ENCODE measurements around the gene EFCAB14.
"Not testable (repeated sequence)": the region's sequence is repeated elsewhere in the genome, so short reads cannot be mapped to it uniquely, and the experiment has no call there.

EFCAB14 gene

DNA sequence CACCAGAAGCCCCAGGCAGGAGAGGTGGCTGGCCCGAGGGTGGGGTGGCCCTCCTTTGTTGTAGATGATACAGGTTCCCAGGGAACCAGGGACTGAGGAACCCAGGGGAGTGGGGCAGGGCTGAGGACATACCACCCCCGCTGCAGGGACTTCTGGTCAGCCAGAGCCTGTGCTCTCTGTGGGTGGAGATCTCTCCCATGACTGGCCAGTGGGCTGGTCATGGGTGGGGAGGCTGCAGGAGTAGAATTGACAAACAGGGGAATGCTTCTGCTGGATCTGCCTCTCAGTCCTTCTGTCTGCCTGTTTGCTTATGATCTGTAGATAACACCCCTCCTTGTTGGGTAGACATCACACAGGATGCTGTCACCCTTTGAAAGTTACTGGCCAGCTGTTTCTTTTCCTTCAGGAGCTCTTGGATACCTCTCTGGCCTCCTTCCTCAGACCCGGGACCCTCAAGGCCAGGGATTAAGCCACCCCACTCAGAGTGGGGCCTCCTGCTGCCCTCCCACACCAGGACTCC, 2.8 kb upstream of the EFCAB14 start:
- DNase-seq, result no peak

- no peak for DNase-seq
Observed at GRCh38 chr1:46721204-46721603, 2.3 kb upstream of the EFCAB14 start.

DNA sequence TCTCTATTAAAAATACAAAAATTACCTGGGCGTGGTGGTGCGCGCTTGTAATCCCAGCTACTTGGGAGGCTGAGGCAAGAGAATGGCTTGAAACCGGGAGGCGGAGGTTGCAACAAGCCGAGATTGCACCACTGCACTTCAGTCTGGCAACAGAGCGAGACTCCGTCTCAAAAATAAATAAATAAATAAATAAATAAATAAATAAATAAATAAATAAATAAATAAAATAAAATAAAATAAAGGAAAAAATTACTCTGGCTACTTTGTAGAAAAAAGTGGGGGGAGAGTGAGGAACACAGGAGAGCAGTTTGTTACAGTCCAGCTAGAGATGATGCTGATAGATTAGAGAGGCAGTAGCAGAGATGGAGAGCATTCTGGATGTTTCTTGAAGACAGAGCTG, 1.4 kb upstream of the EFCAB14 start:
- not testable (repeated sequence) for DNase-seq

GRCh38 chr1:46719689-46720088, 775 bp upstream of the EFCAB14 start:
- DNase-seq, result no peak

- no peak for DNase-seq
Observed at GRCh38 chr1:46718340-46718726, 581 bp downstream of the EFCAB14 start.

GRCh38 chr1:46717654-46718053, 1.3 kb downstream of the EFCAB14 start:
- DNase-seq, result no peak

DNA sequence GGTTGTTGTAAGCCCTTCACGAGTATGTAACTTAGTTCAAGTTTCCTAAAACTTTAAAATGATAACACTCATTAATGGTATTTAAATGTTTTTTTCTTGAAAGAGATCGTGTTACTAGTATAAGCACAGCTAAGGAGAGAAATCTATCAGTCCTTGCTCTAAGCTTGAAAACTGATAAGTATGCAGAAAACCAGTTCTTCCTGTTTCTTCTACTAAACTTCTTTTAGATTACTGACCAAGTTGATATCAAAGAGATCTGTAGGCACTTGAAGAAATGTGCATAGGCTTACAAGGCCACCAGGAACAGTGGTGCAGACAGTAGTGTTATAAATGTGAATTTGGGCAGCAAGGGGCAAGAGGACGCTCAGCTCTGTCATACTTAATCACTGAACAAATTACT, 3.9 kb downstream of the EFCAB14 start:
- no peak for DNase-seq

DNA sequence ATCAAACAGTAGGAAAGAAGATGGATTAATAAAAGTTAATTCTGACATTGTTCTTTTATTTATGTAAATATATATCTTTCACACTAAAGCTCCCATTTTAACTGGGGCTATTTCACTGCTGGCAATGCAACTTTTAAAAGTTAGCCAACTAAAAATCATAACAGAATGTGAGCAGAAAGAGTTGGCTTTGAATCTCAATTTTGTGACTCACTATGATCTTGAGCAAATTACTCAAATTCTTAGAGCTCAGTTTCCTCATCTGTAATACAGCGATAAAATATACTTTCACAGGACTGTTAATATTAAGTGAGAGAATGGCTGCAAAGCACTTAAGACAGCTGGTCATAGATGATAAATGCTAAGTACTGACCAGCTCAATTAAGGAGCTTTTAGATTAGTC, 10.8 kb downstream of the EFCAB14 start:
- no peak for DNase-seq

GRCh38 chr1:46705408-46705807, 13.5 kb downstream of the EFCAB14 start:
- no peak for DNase-seq

DNA sequence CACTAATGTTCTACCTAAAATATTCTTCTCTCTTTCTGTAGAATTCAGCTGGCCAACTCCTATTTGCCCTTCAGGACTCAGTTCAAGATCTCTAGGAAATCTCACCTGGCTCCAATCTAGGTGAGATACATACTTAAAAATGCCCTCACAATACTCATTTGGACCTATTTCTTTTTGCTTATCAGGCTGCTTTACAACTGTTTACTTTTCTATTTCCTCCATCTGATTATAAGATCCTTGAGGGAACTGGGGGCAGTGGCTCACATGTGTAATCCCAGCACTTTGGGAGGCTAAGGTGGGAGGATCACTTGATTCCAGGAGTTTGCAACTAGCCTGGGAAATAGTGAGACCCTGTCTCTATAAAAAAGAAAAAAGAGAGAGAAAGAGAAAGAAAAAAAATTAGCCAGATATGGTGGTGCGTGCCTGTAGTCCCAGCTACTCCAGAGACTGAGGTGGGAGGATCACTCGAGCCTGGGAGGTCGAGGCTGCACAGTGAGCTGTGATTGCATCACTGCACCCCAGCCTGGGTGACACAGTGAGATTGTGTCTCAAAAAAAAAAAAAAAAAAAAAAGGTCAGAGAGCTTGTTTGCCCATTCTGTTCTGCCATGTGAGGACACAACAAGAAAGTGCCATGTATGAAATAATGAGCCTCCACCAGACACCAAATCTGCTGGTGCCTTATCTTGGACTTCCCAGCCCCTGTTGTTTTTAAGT, 14.8 kb downstream of the EFCAB14 start:
- DNase-seq, result no peak

GRCh38 chr1:46699666-46700065, 19.2 kb downstream of the EFCAB14 start:
- peak; percentile 17 for DNase-seq

GRCh38 chr1:46697053-46697452, 21.9 kb downstream of the EFCAB14 start:
- DNase-seq, result no peak

DNA sequence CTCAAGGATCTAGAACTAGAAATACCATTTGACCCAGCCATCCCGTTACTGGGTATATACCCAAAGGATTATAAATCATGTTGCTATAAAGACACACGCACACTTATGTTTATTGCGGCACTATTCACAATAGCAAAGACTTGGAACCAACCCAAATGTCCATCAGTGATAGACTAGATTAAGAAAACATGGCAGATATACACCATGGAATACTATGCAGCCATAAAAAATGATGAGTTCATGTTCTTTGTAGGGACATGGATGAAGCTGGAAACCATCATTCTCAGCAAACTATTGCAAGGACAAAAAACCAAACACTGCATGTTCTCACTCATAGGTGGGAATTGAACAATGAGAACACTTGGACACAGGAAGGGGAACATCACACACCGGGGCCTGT, 24.2 kb downstream of the EFCAB14 start:
- DNase-seq, result not testable (repeated sequence)

DNA sequence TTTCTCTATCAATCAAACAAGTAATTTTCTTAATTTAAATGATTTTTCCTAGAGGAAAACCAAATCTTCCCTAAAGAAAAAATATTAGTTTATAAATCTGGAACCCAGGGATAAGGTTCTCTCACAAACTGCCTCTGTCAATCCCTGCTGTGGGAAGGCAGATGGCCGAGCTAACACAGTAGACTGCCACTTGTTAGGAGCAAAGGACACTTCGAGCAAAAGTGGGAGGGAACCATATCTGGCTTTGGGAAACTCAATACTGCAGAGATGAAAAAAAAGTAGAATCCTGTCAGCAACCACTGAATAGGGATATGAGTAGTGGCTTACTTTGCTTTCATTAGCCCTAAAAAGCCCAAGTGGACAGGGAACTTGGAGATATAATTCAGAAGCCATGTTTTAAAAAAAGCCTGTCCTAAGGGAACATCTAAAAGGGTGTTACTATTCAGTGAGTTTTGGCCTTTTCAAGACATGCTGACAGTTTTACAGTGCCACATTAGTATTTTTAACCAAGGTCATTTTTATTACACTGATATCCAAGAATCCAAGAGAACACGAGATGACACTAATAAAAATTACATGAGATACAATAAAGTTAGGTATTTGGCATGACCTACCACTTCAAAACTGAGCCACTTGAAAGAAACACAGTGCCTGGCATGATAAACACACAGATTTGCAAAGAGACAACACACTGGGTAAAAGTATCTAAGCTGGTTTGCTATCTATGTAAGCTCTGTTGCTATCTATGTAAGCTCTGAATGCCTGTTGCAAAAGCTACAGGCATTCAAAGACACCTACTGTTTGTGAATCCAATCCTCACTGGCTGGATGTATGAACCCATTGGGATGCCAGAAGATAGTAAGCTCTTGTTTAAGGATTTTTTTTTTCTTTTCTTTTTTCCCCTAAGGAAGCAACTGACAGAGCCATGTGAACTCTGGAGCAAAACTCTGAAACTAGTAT, 25.8 kb downstream of the EFCAB14 start:
- no peak for DNase-seq

- DNase-seq, result no peak
Observed at GRCh38 chr1:46691997-46692790, 26.7 kb downstream of the EFCAB14 start.

DNA sequence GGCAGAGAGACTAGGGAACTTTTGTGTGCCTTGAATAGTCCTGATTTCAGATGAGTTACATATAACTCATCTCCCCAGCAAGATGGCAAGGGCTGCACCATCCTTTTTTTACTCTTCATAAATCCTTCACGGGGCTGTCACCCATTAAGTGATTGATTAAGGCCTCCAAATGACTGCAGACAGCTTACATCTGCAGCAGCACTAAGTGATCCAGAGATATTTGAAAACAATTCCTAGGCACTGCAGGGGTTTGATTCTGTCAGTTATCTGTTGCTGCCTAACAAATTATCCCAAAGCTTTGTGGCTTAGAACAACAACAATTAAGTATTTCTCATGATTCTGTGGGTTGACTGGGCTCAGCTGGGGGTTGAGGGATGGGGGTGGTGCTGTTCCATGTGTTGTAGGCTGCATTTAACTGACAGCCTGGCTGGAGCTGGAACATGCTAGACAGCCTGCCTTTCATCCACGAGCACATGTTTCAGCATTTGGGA, 27.9 kb downstream of the EFCAB14 start:
- DNase-seq, result no peak

DNA sequence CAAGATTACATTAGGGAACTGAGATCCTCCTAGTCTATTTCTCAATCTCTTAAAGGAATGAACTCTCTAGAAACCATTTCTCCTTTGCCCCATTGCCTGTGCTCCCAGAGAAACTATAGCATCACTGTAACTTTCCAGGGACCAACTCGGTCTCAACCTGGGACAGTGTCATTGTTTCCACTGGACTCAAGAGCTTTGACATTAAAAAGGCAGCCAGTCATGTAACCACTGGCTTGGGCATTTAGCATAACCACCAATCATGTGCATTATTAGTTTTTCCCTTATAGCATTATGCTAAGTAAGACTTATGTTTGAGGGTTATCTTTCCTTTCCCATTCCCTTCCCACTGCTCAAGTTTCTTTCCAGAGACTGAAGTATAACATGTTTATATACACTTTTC, 29.0 kb downstream of the EFCAB14 start:
- DNase-seq, result no peak

- no peak for DNase-seq
Observed at GRCh38 chr1:46689356-46689755, 29.6 kb downstream of the EFCAB14 start.

- no peak for DNase-seq
Observed at GRCh38 chr1:46687921-46688509, 30.9 kb downstream of the EFCAB14 start.

DNA sequence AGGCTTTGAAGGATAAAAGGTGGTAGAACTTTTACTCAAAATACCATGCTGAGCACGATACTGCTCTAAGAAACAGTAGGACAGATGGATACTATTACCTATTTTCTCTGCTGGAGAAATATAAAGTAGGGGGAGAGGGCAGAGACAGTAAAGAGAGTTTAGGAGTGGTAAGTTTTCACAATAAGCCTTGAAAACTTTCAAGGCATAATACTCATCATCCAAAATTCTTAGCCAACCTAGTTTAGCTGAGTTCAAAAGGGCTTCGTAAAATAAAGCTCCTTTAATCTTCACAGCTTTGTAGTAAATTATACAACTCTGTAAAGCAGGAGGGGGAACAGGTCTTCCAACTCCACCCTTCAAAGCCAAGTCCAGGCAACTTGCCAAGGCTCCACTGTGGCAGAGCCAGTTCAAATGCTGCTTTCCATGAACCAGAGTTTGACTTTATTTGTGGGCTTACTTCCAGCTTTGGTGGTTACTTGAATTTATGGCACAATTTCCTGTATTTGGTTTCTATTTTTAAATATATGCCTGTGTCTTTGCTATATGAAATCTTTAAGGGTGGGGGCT, 31.7 kb downstream of the EFCAB14 start:
- peak; percentile 5 for DNase-seq

- no peak for DNase-seq
Observed at GRCh38 chr1:46686255-46686654, 32.7 kb downstream of the EFCAB14 start.

DNA sequence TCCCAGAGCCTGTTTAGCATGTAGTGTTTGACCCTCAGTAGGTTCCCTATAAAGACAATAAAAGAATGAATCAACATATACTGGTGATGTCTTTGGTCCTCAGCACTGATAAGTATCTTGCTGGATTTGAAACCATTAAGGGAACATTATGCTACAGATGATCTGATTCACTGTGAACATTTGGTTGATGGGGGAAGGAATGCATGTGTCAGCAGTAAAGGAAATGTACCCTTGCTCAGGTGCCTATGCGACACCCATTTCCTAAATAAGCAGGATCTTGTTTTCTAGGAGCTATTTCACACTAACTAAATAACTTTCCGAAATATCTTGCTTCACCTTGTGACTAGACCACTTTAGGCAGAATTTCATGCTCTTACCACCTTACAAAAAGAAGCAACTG, 34.2 kb downstream of the EFCAB14 start:
- no peak for DNase-seq

All from GDM1 (cell line).